Activated CD4-positive, CD25-positive, alpha-beta regulatory T cell treated with anti-CD3 and anti-CD28 coated beads, Interleukin-2, amount 50 U/mL, for 24 hours (primary cell): ENCODE data around the gene ZEB1.

Experiments
- ATAC-seq, 2 donors: fragments of 150-1000 bp; cut with Tn5 transposase; one replicate each; pipeline ENCODE4 v1.10.0; 2021; ENCODE audit warnings: mild to moderate bottlenecking in 1 of 2, moderate library complexity in 1 of 2

The ZEB1 gene

DNA sequence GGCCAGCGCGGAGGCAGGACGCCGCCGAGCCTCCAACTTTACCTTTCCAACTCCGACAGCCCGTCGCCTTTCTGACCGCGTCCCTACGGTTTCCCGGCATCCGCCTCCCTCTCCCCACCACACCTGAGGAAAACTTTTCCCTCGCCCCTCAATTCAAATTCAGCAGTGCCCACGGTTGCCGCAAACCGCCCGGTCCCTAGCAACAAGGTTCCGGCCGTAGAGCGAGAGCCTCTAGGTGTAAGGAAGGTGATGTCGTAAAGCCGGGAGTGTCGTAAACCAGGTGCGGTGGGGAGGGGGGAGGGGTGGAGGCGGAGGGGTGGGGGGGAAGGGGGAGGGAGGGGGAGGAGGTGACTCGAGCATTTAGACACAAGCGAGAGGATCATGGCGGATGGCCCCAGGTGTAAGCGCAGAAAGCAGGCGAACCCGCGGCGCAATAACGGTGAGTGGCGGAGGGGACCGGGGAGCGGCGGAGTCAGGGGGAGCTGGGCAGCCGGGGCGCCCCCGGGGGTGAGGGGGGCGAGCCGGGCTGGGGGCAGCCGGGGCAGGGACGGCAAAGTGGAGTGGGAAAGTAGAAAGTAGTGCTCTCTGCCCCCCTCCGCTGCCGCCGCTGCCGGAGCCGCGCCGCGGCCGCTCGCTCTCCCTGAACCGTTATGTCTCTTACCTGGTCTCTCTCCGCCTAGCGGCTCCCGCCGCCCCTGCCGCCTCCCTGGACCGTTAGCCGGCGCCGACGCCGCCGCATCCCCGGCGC, at the start of gene ZEB1:
Gene ZEB1 (plus strand): TSS at position 363 of the 748 bp plus-strand sequence. CDS start 19 bp downstream, at position 382.
- ATAC-seq: peak; percentile 50

DNA sequence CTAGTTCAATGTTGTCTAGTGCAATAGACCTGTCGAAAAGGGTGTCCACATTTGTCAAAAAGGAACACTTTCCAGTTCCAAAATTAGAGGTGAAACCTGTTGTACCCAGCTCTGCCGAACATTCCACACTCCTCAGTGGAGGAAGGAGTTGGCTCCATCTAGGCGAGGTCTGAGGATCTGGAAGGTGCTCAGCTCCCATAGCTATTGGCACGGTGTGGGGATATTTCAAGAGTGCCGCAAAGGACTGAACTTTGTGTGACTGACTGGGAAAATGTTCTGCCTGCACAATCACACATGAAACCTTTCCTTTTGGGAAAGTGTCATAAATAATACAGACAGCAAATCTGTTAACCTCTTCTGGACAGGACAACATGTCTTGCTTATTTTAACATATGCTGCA, 48.1 kb upstream of the ZEB1 start:
- ATAC-seq: no peak

DNA sequence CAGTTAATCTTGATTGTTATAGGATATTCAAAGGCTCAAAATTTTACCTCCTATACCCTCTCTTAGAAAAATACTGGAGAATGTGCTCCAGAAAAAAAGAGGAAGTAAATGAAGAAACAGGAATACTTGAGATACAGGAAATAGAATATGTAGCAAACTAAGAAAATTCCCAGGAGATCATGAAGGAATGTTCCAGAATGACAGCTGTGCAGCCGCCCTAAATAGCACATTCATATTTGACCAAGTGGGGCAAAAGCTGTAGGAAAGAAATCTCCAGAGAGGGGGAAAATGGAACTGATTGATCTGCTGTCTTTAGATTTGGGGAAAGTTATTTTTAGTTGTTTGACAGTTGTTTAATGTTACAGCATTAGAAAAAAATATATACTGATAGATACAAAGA, 46.2 kb upstream of the ZEB1 start:
- no peak for ATAC-seq

DNA sequence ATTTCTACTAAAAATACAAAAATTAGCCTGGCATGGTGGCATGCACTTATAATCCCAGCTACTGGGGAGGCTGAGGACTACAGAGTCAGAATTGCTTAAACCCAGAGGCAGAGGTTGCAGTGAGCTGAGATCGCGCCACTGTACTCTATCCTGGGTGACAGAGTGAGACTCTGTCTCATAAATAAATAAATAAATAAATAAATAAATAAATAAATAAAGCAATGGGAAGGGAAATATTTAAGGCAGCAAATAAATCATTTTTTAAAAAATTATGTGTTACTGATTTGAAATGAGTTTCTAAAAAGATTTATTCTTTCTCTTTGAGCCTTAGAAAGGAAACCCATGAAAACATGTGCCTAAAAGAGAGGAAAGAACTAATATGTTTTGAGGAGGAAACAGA, 45.2 kb upstream of the ZEB1 start:
- ATAC-seq: no peak

DNA sequence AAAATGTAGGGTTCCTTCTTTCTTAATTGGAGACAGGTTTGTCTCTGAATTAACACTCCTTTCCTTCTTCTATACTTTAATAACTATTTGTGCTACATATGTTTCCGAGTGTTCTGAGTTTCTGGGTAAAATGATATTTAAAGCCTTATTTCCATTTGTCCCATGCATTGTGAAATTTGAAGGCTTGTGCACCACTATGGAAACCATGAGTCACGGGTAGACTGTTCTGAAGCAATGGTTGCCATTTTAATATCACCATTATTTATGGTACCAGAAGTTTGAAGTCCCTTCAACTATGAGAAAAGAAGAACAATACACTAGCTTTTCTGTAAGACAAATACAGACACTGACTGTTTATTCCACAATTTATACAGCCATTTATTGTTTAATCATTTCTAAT, 44.7 kb upstream of the ZEB1 start:
- no peak for ATAC-seq

DNA sequence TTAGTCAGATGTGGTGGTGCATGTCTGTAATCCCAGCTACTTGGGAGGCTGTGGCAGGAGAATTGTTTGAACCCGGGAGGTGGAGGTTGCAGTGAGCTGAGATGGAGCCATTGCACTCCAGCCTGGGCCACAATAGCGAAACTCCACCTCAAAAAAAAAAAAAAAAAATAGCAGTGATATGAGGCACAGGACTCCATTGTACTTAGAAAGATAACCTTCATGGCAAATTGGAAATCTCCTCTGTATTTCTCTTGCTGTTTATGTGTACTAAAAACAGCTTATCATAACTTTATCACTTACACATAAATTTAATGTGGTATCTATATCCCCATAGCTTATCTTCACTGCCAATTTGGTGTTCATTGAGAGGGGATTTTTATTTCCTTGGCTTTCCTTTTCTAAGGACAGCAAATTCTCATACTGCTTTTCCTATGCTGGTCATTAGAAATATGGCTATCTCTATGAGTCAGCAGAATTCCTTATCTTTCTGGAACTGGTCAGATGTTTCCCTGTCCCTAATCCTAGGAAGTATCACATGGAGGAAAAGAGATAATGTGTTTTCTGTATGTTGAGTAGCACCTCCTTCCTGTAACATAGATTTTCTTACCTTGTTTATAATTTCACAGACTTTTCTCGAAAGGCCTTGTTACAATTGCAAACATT, 40.6 kb upstream of the ZEB1 start:
- ATAC-seq: no peak

DNA sequence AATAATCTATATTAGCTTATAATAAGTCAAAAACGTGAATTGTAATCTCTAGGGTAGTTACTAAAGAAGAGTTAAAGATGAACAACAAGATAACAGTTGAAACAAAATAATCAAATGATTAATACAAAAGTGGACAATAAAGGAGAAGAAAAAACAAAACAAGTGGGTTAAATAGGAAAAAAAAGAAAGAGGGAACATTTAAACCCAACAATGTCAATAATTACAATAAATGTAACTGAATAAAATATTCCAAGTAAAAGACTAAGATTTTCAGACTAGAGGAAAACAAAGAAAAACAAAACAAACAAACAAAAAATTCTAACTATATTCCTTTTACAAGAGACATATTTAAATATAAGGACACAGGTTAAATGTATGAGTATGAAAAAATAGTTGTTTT, 38.0 kb upstream of the ZEB1 start:
- ATAC-seq: no peak

DNA sequence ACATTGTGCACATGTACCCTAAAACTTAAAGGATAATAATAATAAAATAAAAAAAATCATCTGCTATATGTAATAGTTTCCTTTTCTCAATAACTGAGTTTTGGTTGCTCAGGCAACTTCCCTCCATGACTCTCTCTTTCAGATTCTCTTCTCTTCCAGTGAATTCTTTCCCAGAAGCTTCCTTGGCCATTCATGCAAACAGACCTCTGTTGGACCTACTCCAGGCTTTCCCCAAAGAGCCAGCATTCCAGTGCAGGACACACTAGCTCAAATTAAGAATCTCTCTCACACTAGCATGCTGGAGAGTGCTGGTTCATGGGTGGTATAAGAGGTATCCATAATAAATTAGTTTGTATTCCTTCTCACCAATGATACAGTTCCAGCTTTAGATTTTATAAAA, 31.0 kb upstream of the ZEB1 start:
- ATAC-seq: no peak

DNA sequence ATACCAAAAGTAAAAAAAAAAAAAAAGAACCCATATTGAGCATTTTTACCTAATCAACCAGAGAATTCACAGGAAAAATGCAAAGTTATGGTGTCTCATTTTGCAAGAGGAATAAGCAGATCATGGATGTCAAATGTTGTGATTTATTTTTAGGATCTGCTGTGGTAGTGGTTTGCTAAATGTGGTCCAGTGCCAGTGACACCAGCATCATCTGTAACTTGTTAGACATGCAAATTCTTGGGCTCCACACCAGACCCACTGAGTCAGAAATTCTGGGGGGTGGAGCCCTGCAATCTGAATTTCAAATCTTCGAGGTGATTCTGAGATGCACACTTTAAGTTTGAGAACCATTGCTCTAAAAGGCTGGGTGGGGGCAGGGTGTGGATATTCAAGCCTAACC, 30.1 kb upstream of the ZEB1 start:
- no peak for ATAC-seq

DNA sequence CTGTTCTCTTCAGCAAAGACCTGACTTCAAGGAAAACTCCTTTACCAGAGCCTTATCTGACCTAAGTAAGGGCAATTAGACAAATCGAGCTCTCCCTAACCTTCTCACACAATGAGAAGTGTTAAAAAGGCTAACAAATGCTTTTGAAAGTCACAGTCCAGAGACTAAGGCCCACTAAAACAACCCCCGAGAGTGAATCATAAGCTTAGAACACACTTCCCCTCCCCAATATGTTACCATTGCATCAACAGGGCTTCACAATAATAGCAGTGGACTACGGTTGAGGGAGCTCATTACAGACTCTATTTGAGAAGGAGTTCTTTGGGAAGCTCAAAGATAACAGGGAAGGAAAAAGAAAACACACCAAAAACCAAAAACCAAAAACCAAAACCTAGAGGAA, 28.6 kb upstream of the ZEB1 start:
- no peak for ATAC-seq

DNA sequence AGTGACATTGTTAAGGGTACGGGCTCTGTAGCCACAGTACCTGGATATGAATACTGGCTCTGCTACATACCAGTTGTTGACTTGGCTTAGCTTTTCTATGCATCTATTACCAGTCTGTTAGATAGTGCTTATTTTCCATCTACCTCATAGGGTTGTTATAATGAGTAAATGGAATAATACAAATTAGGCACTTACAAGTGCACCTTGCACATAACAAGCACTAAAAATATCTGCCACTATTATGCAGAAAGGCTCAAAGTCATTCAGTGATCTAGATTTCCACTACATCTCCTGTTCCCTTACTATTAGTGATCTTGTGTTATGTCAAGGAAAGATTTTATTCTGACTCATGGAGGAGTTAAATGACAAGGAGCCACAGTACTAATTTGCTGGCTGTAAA, 27.9 kb upstream of the ZEB1 start:
- peak; percentile 21 to 66 for ATAC-seq

DNA sequence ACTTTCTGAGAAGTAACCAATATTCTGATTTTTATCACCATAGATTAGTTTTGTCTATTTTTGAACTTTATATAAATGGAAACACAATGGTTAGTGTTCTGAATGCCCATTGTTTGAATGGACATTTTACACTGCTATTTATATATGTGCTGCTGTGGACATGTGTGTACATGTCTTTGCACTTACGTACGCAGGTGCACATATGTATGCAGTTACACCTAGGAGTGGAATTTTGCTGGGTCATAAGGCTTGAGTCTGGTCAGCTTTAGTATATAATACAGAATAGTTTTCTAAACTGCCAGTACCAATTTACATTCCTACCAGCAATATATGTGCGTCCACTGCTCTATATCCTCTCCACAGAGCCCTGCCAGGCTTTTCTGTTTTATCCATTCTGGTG, 24.5 kb upstream of the ZEB1 start:
- no peak for ATAC-seq

DNA sequence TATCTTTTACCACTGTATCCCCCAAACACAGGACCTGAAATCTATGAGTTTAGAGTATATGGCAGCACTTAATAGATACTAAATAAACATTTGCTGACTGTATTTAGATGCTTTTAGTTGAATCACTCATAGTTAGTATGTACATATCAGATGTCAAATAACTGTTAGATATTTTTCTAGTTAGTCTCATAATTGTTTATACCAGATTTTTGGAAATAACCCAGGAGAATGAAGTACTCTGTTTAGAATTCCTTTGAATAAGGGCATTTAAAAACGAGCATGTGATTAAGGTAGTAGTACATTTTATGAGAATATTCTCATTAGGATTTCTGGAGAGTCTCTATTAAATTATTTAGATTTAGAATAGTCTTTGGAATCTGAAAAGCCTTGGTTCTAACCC, 22.3 kb upstream of the ZEB1 start:
- no peak for ATAC-seq

DNA sequence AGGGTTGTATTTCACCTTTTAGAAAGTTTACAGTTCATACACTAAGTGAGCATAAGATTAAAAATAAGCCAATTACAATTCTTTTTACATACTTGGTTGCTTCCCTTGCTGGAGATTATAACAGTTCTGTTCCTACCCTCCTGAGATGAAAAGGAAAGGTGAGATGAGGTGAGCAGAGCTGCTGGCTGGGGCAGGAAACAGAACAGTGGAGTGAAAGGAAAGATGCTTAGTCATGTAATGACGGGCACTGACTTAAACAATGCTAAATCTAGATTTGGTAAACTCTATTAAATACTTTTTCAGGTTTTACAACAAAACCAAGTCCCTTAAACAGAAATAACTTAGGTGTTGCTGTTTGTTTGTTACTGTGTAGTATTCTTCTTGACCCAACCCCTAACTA, 19.9 kb upstream of the ZEB1 start:
- peak; percentile 63 to 75 for ATAC-seq

DNA sequence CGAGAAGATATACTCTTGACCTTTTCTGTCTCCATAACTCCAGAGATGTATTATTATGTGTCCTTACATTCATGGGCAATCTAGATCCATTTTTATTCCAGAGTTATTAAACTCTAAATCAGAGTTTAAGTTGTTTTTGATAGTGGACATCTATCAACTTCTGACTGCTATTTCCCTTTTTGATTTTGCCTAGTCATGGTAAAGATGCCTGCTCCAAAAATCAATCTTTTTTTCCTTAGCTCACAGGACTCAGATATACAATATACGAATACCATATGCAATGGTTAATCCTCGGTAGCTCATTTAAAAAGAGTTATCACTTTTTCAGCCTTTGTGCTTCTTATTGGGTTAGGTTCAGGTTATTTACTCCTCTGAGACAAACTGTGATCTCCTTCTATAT, 15.8 kb upstream of the ZEB1 start:
- no peak for ATAC-seq

DNA sequence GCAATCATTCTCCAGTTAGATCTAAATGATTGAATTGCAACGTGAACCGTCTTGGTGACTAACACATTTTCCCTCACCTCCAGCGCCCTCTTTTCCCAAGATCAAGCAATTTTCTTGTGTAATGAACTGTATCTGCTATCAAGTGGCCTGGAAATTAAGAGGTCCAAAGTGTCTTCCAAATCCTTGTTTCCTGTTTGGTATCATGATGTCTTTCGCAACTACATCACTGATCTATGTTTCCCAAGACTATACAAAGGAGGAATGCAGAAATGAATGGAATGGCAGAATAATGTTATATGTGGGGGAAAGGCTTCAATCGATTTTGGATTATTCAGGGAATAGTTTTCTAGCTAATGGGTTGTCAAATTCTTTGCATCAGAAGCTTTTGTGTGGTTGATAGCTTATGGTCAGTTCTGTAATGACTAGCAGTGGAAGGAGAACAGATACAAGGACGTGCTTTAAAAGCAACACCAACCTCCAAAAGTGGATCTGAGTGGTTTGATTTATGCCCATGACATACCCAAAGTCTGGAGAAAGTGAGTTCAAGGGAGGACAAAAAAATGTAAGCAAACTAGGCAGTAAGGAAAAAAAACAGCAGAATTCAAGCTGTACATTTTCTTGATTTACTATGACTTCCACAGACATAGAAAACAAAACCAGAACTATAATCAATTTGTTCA, 14.6 kb upstream of the ZEB1 start:
- no peak for ATAC-seq

DNA sequence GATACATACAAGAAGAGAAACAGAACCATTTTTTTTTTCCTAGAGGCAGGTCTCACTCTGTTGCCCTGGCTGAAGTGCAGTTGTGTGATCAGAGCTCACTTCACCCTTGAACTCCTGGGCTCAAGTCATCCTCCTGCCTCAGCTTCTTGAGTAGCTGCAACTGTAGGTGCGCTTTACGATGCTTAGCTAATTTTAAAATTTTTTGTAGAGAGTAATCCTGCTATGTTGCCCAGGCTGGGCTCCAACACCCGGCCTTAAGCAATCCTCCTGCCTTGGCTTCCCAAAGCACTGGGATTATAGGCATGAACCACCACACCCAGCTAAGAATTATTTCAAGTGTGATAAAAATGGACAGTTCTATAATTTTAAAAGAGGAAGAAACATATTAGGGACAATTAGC, 5.6 kb upstream of the ZEB1 start:
- no peak for ATAC-seq

DNA sequence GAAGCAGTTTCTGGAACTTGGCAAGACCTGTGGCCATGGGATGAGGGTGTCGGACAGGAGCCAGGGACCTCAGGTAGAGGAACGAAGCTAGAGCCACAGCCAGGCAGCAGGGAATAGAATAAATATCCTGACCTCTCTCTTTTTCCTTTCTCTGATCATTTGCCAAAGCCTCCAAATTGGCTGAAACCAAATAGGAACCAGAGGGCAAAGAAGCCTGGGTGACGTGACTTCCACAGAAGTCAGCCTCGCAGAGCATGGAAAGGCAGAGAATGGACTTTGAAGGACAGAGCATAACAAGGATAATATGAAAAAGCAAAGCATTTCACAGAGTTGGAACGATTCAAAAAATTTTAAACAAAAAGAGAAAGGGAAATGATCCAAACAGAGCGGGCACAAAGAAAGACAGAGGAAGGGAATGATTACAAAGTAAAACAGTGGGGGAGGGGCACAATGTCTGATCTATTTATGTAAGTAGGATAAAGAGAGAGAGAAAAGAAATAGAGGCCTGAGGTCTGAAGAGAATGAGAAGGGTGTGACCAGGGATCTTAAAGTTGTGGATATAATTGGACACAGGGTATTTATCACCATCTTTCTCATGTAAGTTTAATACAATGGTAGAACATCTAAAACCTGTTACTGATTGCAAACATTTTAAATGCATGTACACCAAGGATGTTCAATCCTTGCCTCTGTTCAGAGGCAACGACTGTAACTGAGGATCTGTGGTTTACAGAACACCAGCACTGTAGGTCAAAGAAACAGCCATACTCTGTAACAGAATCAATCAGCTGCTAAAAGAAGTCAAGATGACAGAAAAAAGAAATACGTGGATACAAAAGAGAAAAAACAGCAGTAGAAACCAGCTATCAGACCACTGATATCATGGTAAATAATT, 4.5 kb upstream of the ZEB1 start:
- ATAC-seq: no peak

DNA sequence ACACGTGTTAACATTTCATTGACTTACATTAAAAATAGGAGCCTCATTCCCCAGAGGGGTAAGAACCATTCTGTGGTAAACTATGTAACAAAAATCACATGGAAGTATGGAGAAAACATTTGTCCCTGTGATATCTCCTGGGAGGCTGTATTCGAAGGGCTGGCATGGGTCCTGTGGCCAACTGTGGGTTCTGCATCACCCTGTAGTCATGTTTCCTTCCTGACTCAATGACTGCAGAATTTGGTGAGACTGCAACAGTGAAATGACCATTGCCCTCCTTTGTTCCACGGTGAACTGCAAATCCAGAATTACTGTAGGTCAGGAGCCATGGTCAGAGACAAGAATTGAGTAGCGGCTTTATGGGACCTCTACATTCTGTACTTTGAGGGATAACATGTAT, 3.6 kb upstream of the ZEB1 start:
- ATAC-seq: no peak

DNA sequence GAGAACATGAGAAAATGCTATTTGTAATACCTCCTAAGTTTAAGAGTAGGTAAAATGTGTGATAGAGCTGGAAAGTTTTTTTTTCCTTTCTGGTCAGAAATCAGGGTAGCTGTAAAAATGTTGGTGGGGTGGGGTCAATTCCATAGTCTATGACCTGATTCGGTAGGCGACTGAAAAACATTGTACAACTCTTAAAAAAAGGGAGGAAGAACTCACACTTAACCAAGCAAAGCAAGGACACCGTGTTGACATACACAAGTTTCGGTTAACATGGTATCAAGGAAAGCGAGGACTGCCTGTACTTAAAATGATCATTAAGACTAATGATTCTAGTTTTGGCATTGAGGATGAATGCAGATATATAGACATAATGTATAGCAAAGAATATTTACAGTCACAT, 1.8 kb upstream of the ZEB1 start:
- no peak for ATAC-seq

DNA sequence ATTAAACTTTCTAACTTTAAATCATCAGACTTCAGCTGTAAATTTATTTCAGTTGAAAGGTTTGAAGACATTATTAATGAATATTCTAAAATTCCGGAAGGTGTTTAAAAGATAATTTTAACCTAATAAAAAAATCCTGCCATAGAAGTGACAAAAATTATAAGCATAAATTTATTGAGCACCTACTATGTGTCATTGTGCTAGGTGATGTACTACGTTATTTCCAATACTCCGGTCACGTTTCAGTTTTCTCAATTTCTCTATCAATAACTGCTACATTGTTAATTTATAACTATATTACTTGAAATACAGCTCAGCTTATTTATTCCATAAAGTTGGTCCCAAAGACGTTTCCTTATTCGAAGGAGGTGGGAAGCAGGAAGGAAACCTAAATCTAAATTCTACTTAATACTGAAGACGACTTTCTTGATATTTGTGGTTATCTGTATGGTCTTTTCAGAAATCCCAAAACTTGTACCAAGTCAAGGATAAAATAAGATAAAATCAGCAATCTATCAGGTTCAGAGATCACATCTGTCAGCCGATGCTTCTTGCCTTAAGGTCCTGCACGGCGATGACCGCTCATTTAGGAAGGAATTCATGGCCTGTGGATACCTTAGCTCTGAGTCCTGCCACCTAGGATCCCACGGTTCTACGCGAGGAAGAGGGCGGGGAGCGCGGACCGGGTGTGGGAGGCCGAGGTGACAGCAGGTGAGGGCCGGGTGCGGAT, 1.2 kb upstream of the ZEB1 start:
- no peak for ATAC-seq

DNA sequence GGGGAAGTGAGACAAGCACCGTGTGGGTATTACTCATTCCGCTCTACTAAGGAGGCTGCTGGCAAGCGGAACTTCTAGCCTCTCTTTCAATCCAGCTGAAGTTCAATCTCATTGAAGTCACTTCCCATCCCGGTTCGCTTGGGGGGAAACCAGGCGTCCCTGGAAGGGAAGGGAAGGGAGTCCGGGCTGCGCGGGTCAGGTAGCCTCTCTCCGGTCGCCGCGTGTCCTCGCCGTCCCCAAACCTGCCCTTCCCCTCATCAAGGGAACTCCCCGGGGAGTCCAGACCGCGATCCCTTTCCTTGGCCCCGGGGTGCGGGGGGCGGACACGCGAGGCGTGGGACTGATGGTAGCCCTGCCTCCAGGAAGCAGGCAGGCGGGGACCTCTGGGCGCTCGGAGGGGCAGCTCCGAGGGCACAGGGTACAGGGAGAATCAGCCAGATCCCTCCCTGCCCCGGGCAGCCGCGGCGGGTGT, 598 bp upstream of the ZEB1 start:
- ATAC-seq: peak; percentile 78 to 81
